CD4-positive, alpha-beta T cell treated with Interleukin-6 for 4 hours (primary cell): ENCODE results near the gene MED13.
A peak's percentile ranks its signal among the peaks of the same experiment; 100 is the strongest.
"Not testable (repeated sequence)": the region's sequence is repeated elsewhere in the genome, so short reads cannot be mapped to it uniquely, and the experiment has no call there.

Source experiments
- DNase-seq: peaks from one replicate; pipeline ENCODE4 v3.0.0-alpha.2; 2020; ENCODE audit warnings: mixed read lengths

Gene MED13

GRCh38 chr17:62085511-62086408 lies 20.7 kb upstream of the MED13 start:
- DNase-seq = peak; percentile 7

DNA sequence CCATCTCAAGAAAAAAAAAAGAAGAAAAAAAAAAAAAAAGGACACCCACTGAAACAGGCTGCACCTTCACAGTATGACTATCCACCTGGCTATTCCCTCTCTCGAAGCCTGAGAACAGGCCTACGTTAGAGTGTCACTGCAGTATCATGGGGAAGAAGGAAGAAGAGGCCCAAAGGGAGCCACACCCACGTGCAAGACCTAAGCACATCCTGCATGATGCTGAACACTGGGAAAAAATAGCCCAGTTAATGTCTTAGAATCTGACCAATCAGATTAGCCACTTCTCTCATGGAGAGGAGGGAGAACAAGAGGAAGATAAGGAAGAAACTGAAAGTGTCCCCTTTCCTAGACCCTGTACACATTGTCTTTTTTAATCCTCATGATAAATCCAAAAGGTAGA lies 19.5 kb upstream of the MED13 start:
- no peak for DNase-seq

DNA sequence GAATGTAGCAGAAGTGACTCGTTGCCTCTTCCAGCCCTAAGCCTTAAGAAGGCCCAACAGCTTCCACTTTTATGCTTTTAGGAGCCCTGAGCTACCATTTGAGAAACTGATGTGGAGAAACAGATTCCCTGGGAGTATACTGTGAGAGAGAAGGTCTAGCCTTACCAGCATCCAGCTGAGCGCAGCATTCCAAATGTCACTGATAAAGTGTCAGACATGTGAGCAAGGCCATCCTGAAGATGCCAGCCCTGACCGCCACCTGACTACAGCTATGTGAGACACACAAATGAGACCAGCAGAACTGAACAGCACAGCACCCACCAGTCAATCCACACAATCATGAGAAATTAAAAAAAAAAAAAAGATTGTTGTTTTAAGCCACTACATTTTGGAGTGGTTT lies 18.6 kb upstream of the MED13 start:
- no peak for DNase-seq

GRCh38 chr17:62080647-62081046 lies 15.6 kb upstream of the MED13 start:
- no peak for DNase-seq

DNA sequence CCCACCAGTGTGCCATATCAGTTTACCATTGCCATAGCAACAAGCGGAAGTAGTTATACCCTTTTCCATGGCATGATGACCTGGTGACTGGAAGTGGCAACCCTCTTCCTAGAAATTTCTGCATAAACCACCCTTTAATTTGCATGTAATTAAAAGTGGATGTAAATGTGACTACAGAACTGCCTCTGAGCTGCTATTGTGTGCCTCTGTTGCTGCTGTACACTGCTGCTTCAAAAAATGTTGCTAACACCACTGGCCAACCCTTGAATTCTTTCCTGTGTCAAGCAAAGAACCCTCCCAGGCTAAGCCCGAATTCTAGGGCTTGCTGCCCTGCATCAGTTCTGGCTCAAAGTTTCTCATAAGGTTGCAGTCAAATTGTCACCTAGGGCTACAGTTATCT lies 12.9 kb upstream of the MED13 start:
- DNase-seq = no peak

- no peak for DNase-seq
Measured at GRCh38 chr17:62076864-62077788, 12.0 kb upstream of the MED13 start.

- no peak for DNase-seq
Measured at GRCh38 chr17:62075308-62075815, 10.3 kb upstream of the MED13 start.

GRCh38 chr17:62073993-62074392 lies 8.9 kb upstream of the MED13 start:
- DNase-seq = no peak

GRCh38 chr17:62072855-62073254 lies 7.8 kb upstream of the MED13 start:
- DNase-seq = not testable (repeated sequence)

DNA sequence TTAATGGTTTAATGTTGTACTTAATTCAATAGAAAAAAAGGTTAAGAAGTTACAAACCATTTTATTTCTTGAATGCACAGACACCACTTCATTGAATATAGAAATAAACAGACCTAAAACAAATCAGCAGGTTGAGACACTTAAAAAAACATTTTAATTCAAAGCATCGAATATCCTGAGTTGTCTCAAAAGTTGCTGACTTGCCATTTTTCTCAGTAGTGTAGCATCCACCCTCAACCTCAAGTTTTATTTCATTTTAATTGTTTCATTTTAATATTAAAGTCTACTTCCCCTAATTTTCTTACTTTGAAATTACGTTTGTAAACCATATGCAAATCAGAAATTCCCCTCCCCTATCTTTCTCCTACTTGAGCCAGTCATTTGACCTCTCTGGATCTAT lies 5.8 kb upstream of the MED13 start:
- no peak for DNase-seq

GRCh38 chr17:62067165-62068145 lies 2.4 kb upstream of the MED13 start:
- no peak for DNase-seq

GRCh38 chr17:62065611-62066468 lies 762 bp upstream of the MED13 start:
- DNase-seq = peak; percentile 98

GRCh38 chr17:62064029-62064790 lies 868 bp downstream of the MED13 start:
- DNase-seq = peak; percentile 9

DNA sequence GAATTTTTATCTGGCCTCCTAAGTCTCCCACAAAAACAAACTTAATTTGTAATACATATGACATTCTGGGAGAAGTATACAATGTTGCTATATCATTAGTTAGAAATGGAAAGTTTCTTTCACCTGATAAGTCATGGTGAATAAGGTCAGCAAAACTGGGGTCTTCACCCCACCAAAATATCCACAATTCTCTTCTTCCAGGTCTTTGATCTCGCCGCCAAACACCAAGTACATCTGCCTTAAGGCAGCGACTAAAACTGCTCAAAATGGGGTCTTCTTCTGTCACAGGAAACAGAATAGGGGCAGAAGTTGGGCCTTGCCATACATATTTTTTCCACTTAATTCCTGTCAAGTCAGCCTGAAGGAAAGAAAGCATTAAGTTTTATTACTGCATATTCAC lies 2.1 kb downstream of the MED13 start:
- DNase-seq = no peak

DNA sequence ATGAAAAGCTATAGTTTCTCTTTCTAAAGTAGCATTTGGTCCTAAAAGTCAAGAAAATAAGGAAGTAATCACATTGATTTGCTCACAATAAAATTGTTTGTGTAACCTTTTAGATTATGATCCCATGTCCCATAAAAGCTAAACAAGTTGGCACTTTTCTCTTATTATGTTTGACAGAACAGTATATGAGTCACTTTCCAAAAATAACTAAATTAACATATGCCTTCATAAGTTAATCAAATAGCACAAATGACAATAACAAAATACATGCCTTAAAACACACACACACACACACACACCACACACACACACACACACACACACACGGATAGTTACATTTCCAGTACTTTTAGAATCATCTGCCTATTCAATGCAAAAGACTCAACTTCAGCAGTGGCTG lies 2.8 kb downstream of the MED13 start:
- no peak for DNase-seq

DNA sequence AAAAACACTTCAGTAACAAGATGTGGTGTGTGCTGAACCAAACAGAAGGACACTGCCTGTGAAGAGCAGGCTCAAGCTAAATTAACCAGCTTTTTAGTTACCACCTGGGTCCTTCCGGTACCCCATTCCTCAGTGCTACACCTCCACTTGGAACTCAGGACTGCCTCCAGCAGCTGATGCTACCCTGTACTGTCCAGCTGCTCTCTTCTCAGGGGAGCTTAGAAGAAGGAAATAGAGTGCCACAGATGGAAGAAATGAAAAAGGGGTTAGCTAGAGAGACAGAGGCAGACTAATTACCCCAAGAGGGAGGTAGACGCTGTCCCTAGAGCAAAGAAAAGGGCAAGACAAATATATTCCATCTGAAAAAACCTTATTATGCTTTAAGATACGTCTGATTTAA lies 5.7 kb downstream of the MED13 start:
- DNase-seq = no peak

DNA sequence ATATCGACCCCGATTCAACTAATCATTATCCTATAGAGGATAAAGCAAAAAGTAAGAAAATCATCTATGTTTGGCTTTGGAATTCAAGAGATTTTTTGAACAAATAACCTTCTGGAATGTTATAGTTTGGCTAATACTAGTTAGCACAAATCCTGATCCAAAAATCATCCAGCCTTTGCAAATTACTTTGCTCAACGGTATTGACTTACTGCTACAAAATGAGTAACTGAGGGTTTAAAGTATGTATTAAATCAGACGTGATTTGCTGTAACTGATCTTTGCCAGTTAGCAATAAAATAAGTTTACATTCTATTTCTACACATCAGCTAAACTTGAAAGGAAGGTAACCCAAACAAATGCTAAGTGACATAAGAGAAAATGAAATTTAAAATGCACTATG lies 6.5 kb downstream of the MED13 start:
- no peak for DNase-seq

- DNase-seq = no peak
Measured at GRCh38 chr17:62057696-62058095, 7.4 kb downstream of the MED13 start.

- DNase-seq = no peak
Measured at GRCh38 chr17:62052765-62053338, 12.2 kb downstream of the MED13 start.

- DNase-seq = no peak
Measured at GRCh38 chr17:62051053-62051452, 14.0 kb downstream of the MED13 start.
